H1 (cell line): ENCODE results near the gene RDH5.

Experiments
- BACH1 ChIP-seq: IDR thresholded peaks from 2 replicates; pipeline ENCODE4 v1.6.1; 2012; ENCODE audit warnings: low read length, improper control_type of control experiment
- CBX5 ChIP-seq: fragments of 300-800, 300-1000 bp; sonication (generic); IDR thresholded peaks from 2 replicates; pipeline ENCODE4 v1.7.1; 2016; ENCODE audit warnings: antibody characterized with exemption, low read length, low read depth
- CHD2 ChIP-seq: IDR thresholded peaks from 2 replicates; pipeline ENCODE4 v1.6.1; 2012; ENCODE audit warnings: low read length, improper control_type of control experiment
- EGR1 ChIP-seq: IDR thresholded peaks from 2 replicates; pipeline ENCODE4 v1.6.1; 2011; ENCODE audit warnings: low read depth, low read length, borderline replicate concordance
- EP300 ChIP-seq, 2 experiments: IDR thresholded peaks; 1 replicate in 1 of 2; 2 replicates in 1 of 2; pipeline ENCODE4 v1.6.1; 2011 to 2012; ENCODE audit warnings: low read depth in 2 of 2, low read length in 2 of 2, mild to moderate bottlenecking in 2 of 2, borderline replicate concordance in 1 of 2, inconsistent platforms in 1 of 2, moderate library complexity in 1 of 2
- EZH2 ChIP-seq: fragments of 200-600 bp; sonication (generic); IDR thresholded peaks from 2 replicates; pipeline ENCODE4 v1.7.1; 2012; ENCODE audit warnings: low read depth, mild to moderate bottlenecking, moderate library complexity, low read length, inconsistent platforms; ENCODE audit not compliant: severe bottlenecking
- FOSL1 ChIP-seq: IDR thresholded peaks from 2 replicates; pipeline ENCODE4 v1.6.1; 2011; ENCODE audit warnings: mild to moderate bottlenecking, low read depth, low read length, moderate library complexity; ENCODE audit not compliant: insufficient read depth
- GABPA ChIP-seq: IDR thresholded peaks from 2 replicates; pipeline ENCODE4 v1.6.1; 2011; ENCODE audit warnings: mild to moderate bottlenecking, low read length, moderate library complexity, borderline replicate concordance; ENCODE audit not compliant: insufficient read depth
- POLR2A ChIP-seq, 2 experiments: IDR thresholded peaks; 1 replicate in 1 of 2; 2 replicates in 1 of 2; pipeline ENCODE4 v1.6.1; 2011; ENCODE audit warnings: low read depth in 2 of 2, low read length in 2 of 2, mild to moderate bottlenecking in 2 of 2; ENCODE audit errors: control extremely low read depth in 1 of 2
- POLR2AphosphoS5 ChIP-seq: IDR thresholded peaks from 2 replicates; pipeline ENCODE4 v1.6.1; 2011; ENCODE audit warnings: low read depth, low read length
- RFX5 ChIP-seq: IDR thresholded peaks from 2 replicates; pipeline ENCODE4 v1.6.1; 2011; ENCODE audit warnings: low read depth, low read length, improper control_type of control experiment, borderline replicate concordance
- TAF1 ChIP-seq: IDR thresholded peaks from 2 replicates; pipeline ENCODE4 v1.6.1; 2011; ENCODE audit warnings: mild to moderate bottlenecking, low read depth, low read length
- TBP ChIP-seq: IDR thresholded peaks from 2 replicates; pipeline ENCODE4 v1.6.1; 2011; ENCODE audit warnings: low read depth, low read length, improper control_type of control experiment
- TF ChIP-seq, protein P1 (sequence below), 3 experiments: IDR thresholded peaks; 1 replicate in 2 of 3; 2 replicates in 1 of 3; pipeline versions ENCODE4 v1.5.1 to v1.6.1; 2011; ENCODE audit warnings: low read length in 3 of 3, mild to moderate bottlenecking in 3 of 3, inconsistent platforms in 2 of 3, low read depth in 1 of 3, moderate library complexity in 1 of 3; ENCODE audit not compliant: insufficient read depth in 1 of 3; ENCODE audit errors: control extremely low read depth in 1 of 3

DNA sequence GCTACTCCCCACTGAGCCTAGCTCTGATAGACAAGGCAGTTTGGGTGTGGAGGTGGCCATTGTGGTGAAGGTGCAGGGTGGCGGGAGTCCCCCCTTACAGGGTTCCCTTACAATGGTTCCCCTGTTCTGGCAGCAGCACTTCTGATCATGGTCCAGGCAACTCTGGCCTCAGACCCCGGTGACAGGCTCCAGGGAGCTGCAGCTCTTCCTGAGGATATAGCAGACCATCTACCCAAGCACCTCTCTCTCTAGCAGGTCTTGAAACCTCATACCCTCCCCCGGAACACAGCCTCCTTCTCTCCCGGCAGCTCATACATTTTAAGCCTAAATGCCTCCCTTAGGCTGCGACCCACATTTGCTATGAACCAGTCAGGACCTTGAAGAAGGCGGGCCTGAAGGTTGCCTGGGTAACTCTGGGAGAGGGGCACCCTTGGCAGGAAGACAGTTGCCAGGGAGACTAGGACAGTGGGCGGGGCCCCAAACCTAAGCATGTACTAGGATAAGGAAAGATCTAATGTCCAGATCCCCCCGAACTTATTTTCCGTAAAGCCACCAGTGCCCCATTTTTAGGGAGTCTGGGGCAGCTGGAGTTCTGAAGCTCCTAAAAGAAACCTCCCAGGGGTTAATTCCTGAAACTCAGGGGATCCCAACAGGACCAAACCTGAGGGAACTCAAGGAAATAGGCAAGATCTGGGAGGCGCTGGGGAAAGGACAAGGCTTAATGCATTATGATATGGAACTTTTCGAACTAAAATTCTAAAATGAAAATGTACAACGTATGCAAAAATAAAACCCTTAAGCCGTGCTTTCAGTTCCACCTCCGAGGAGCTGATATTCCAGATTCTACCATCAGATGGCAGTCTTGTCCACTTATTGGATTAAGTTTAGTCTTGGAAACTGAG lies 18.2 kb downstream of the RDH5 start:
- peak in 1 of 2 experiments; percentile 61; a peak in 2 of 3 replicates for TF ChIP-seq POLR2A (IDR thresholded peaks at IDR 0.05; ENCODE audit: control extremely low read depth in 1 of 2, low read depth in 2 of 2, low read length in 2 of 2)
- TF ChIP-seq, protein P1, sequence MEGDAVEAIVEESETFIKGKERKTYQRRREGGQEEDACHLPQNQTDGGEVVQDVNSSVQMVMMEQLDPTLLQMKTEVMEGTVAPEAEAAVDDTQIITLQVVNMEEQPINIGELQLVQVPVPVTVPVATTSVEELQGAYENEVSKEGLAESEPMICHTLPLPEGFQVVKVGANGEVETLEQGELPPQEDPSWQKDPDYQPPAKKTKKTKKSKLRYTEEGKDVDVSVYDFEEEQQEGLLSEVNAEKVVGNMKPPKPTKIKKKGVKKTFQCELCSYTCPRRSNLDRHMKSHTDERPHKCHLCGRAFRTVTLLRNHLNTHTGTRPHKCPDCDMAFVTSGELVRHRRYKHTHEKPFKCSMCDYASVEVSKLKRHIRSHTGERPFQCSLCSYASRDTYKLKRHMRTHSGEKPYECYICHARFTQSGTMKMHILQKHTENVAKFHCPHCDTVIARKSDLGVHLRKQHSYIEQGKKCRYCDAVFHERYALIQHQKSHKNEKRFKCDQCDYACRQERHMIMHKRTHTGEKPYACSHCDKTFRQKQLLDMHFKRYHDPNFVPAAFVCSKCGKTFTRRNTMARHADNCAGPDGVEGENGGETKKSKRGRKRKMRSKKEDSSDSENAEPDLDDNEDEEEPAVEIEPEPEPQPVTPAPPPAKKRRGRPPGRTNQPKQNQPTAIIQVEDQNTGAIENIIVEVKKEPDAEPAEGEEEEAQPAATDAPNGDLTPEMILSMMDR (IDR thresholded peaks at IDR 0.05; ENCODE audit: control extremely low read depth in 1 of 3, insufficient read depth in 1 of 3, low read depth in 1 of 3, low read length in 3 of 3), result peak in 2 of 3 experiments; percentile 70 to 84; a peak in 3 of 4 replicates
- peak; percentile 61; the same call in 1 of the 2 replicates for TF ChIP-seq RFX5
- no peak for TF ChIP-seq BACH1
- TF ChIP-seq POLR2AphosphoS5, result no peak
- no peak for TF ChIP-seq EZH2
- peak; percentile 42 for TF ChIP-seq TBP
- no peak for TF ChIP-seq EP300 (IDR thresholded peaks at IDR 0.05; ENCODE audit: borderline replicate concordance in 1 of 2, low read depth in 2 of 2, low read length in 2 of 2)
- TF ChIP-seq CHD2, result no peak
- no peak for TF ChIP-seq FOSL1
- TF ChIP-seq GABPA, result no peak
- TF ChIP-seq TAF1, result peak; percentile 61; the same call in 1 of the 2 replicates
- no peak for TF ChIP-seq CBX5
- no peak for TF ChIP-seq EGR1
